ENCODE data around the gene CFAP99.

- no peak for TF ChIP-seq EZH2phosphoT487 (IDR thresholded peaks at IDR 0.05; ENCODE audit: borderline replicate concordance, low read length)
- TF ChIP-seq CTCF (IDR thresholded peaks at IDR 0.05; ENCODE audit: low read depth, low read length, poor library complexity, severe bottlenecking): no peak
Observed at GRCh38 chr4:2500547-2500946, 81.8 kb downstream of the CFAP99 start.
